Activated CD4-positive, alpha-beta T cell treated with anti-CD3 and anti-CD28 coated beads, Interleukin-2, amount 50 U/mL, for 4 hours (primary cell): Measurements from ENCODE around the gene SHC1.

ENCODE experiments used
- DNase-seq, 2 experiments: peaks; one replicate each; pipeline ENCODE4 v3.0.0-alpha.2; 2020

SHC1 gene

GRCh38 chr1:154937085-154937987 lies 33.2 kb downstream of the SHC1 start:
- DNase-seq, result peak; percentile 85 to 86

DNA sequence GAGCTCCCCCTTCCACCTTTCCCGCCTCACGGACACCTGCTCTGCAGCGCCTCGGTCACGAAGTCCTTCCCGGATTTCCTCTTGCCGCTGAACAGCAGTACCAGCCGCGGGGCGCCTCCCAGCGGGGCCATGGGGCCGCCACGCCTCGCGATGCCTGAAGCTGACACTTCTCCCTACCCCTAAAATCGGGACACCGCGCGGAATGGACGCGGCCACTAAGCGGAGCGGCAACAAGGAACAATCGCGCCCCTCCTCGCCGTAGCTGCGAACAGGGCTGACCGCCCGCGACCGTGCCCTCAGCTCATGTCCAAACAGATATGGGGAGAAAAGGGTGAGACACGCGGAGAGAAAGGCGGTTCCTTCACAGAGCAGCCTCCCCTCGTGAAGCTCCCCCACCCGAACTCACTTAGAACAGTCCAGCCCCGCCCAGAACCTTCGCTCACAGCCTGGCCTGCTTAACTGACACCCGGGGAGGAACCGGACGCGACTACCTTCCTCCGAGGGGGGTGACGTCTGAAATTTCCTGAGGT lies 33.9 kb downstream of the SHC1 start, which contains the start of gene PMVK:
PMVK (minus strand) TSS at position 165 of the 530 bp plus-strand sequence; CDS start at position 131, 34 bp downstream.
- DNase-seq, result peak; percentile 94 to 95

GRCh38 chr1:154935749-154936554 lies 34.6 kb downstream of the SHC1 start:
- DNase-seq, result no peak

DNA sequence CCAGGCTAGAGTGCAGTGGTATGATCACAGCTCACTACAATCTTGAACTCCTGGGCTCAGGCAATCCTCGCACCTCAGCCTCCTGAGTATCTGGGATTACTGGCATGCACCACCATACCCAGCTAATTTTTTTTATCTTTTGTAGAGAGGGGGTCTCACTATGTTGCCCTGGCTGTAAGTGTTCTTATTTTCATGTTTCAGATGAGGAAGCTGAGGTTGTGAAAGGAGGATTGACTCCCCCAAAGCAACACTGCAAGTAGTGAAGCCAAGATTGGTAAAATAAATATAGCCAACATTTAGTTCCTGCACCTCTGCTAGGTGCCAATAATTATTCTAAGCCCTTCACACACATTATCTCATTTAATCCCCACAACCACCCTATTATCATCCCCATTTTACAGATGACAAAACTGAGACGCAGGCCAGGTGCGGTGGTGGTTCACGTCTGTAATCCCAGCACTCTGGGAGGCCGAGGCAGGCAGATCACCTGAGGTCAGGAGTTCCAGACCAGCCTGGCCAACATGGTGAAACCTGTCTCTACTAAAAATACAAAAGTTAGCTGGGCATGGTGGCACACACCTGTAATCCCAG lies 36.1 kb downstream of the SHC1 start:
- no peak for DNase-seq

DNA sequence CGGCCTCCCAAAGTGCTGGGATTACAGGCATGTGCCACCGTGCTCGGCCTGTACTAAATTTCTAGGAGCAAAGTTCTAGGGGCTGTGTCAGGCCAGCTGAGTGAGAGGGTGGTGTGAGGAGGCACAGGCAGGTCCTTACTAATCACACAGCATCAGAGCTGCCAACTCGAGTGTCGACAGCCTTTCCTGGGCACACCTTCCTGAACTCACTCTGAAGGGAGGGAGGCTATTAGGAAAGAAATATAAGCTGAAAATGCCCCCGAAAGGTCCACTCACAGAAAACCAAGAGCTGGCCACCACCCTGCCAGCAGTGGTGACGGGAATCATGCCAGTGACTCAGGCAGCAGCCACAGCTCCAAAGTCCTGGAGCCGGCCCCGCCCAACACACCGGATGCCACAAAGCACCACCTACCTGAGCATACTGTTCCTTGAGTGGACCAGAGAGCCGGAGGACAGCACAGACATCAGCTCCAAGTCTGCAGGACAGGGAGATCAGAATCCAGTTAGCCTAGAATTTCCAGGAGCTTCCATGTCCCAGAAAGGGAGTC lies 38.5 kb downstream of the SHC1 start:
- no peak for DNase-seq

DNA sequence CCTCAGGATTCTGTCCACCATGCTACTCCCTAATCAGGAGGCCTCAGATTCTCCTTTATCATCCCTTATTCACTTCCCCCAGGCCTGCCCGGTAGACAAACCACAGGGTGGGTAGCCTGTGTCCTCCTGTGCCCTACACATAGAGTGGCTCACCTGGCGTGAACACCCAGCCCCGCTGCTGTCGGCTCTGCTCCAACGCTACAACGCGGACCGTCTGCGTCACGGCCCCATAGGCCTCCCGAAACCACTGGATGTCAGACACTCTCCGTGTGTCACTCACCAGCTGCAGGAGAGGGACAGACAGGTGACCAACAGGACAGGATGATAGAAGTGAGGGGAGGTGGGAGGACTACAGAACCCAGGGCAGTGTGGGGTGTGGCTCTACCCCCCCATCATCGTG lies 44.3 kb downstream of the SHC1 start:
- no peak for DNase-seq

- no peak for DNase-seq
Measured at GRCh38 chr1:154925335-154926170, 45.0 kb downstream of the SHC1 start.

DNA sequence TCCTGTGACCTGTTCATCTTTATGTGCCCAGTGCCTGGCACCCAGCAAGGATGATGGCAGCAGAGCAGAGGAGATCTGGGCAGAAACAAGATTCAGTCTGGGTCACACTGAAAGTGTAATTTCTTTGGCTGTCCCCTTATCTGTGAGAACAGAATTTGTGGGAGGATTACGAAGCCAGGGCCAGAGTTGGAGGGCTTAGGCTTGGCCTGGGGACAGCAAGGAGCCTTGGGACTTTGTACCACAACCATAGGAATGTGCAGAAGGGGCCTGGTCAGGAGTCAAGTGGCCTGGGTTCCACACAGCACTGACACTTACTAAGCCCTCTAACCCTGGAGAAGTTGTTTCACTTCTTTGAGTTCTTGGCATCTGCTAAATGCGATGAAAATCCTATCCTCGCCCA lies 46.9 kb downstream of the SHC1 start:
- no peak for DNase-seq

DNA sequence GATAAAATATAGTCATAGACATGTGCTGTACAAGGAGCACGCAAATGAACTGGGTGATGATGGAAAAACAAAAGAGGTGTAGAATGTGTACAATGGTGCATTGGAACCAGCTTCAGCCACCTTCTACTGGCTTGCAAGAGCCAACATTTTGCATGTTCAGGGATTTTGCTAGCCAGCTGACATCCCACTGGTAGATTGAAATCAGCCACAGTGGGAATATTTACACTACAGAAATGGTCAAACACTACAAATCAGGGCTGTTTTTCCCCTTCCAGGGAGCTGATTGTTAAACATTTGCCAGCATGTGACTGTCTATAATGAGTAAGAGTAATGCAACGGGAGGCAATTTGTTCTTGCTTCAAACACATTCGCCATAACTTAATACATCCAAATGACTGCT lies 57.3 kb downstream of the SHC1 start:
- DNase-seq, result no peak

GRCh38 chr1:154912755-154913154 lies 57.8 kb downstream of the SHC1 start:
- no peak for DNase-seq
